T-helper 2 cell treated with Interferon-gamma antibody and Interleukin-4, amounts not matched to agents 100 ng/mL and 5 ng/mL, for 36 hours (primary cell): ENCODE data around the gene CBX3. TPM values are rescaled to one million over a fixed set of nuclear protein-coding genes. Genes with fewer than 3 reads are reported as not detected.

ENCODE experiments used
- intact Hi-C: fragments of 100-400 bp; cut with micrococcal nuclease; formaldehyde crosslinking; loops from one replicate; pipeline ENCODE4 v1.15.1; 2023
- total RNA-seq: library from RNA; stranded (reverse); gene quantifications from 2 replicates; pipeline ENCODE4 v1.2.3, GENCODE V29; 2022

Gene CBX3
- total RNA-seq, 1 donor from 2014 or later: 223 TPM

DNA sequence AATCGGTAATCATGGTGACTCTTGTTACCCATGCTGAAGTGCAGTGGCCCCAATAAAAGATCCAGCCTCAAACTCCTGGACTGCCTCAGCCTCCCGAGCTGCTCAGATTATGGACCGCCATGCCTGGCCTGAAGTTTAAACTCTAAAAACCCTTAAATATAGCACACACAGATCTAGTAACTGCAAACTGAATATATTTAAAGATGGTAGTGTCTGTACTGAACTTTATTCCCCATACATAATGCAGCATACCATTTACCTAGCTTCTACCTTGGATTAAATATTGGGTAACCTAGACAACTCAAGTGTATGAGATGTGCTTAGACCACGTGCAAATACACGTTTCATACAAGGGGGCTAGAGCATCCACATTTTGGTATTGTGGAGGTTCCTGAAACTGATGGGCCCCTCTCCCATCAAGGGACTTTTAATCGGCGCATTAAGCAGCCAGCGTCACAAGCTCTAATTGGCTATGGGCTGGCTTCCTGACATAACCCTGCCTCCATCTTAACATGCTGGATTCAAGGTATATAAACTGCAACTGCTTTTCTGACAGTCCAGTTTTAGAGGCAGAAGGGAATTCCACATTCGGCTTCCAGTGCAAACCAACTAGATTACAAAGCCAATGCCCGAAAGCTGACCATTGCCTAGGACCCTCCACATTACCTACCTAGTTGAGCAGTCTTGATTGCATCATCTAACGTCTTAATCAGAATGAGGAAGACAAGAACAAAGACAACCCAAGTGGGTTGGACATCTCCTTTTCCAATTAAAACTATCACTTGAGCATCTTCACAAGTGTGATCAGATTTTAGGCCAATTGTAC is 14.0 kb upstream of the CBX3 start:
- intact Hi-C loops: loop anchor here (2.0 kb wide), 1 partner anchor 97 kb away; no protein-coding TSS in a partner anchor

DNA sequence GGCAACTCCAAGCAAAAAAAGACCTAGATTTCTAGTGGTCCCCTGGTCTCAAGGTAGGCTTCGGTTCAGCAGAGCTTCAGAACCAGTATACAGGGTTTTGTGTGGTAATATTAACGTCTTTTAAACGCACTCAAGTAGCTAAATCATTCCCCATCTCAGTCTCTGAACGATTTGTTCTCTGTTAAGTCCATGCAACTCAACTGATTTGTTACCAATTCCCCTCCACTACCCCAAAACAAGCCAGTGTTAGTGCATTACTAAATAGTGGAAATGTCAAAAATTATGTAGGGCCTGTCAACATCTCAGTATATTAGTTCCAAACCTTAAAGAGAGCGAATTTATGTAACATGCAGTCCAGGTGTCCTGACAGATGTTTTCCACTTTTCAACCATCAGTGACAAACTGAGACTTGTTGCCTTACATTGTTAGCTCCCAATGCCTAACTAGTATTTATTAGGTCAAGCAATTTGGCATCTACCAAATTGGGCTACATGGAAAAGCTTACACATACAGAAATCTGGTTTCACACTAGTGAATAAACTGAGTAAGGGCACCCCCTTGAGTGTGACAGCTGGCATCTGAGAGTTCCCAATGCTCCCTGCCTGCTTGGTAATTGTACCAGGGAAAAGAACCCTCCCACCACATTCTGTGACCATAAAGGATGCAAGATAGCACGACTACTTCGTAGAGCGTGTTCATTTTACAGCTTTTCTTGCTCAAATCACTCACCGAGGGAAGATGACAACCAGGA is 13.2 kb upstream of the CBX3 start:
- intact Hi-C loops: no loop called here

DNA sequence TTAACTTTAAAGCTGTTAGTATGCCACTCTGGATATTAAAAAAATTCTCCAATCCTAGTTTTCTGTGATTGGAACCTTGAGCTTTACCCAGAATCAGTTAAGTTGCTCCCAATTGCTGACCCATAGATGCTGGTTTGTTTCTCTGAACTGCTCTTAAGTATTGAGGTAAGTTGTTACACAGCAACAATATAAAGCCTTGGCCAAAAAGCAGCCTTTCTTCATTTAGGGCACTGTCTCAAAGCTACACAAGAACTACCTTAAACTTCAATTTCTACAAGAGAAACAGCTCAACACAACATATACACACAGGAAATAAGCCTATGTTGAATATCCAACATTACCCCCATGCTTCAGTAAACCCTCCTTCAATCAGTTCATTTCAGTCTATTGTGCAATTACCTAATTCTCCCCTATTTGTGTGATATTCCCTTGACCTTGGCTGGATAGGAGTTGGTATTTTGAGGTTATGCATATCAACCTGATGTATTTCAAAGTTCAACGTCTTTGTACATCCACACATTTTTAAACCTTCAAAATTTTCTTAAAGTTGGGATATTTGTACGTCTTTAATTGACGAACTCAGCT is 12.5 kb upstream of the CBX3 start:
- intact Hi-C loops: loop anchor here (1.0 kb wide), 1 partner anchor 8 kb away; no protein-coding TSS in a partner anchor

DNA sequence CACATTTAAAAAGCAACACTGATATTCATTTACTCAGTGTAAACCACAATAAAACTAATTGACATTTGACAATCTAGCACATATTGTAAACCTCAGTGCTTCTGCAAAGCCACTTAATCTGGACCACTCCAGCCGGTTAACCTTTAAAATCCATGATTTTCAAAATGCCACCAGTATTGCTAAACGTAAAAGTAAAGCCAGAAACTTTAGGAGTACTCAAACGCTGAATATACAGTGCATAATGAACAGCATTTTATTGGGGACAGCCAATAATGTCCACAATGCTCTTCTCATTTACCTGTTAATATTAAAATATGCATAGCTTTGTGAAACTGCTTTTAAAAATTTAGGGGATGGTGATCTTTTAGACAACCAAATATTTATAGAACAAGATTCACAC is 11.8 kb upstream of the CBX3 start:
- intact Hi-C loops: loop anchor here (1.0 kb wide), 1 partner anchor 8 kb away; no protein-coding TSS in a partner anchor

DNA sequence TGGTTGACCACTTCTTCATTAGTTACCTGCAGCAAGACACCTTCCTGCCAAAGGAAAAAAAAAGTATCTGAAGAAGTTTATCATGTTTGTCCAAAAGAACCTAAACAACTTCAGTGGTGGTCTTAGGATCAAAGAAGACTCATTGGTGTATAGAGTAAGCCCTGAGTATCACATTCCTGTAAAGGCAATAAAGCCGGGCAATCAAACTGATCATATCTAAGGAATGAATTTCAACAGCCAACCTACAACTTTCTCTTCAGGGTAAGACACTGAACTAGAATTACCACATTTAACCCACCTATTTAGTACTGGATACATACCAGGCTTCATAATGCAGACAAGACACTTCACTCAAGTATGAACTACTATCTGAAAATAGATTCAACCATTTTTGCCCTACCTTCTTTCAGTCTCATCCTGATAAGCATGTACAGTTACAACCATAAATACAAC is 11.1 kb upstream of the CBX3 start:
- intact Hi-C loops: no loop called here

DNA sequence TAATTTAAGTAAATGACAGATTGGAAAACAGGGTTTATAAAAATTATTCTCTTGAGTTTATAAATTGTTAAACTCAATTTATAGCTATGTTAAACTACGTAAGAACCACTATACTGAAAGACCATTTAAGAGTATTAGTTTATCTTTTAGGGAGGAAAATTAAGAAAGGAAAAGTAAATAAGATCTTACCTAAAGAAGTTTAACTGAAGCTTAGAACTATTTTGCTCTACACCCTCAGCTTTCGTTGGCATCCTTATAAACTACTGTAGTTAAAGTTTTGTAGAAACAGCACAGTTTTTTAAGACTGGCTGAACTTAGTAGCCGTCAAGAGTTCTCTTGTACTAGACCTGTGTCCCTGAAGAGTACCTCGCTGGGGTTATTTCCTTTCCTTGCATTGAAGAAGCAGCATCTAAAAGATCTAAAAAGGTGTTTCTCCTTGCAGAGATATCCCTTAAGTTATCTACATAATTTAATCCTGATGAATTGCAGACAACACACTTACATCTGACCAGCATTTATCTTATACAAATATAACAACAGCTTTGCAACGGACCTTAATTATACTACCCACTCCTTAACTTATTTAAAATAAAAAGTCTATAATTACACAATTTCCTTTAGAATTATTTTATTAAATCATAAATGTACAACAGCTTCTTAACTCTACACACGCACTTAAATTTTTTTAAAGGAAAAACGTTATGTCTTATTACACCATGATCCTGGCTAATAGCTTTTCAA is 10.1 kb upstream of the CBX3 start:
- intact Hi-C loops: no loop called here

DNA sequence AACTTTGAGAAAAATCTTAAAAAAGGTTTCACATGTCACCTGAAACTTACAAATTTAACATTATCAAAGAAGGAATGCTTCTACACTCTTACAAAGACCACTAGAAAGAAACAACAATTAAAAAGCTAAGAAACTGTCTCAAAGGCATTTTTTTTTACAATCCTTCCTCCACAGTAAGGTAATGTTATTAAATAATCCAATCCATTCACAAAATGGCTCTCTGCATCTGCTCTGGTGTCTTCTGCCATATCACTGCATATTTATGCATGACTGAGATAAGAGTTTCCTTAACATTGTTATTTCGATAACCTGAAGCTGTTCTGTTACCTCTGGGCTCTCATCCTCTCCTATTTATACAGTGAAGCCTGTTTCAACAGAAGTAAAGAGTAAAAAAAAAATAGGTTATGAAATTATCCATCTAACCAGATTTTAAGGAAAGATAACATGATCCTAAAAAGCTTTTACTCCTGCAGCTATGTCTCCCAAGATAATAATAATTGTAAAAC is 9.5 kb upstream of the CBX3 start:
- intact Hi-C loops: no loop called here

DNA sequence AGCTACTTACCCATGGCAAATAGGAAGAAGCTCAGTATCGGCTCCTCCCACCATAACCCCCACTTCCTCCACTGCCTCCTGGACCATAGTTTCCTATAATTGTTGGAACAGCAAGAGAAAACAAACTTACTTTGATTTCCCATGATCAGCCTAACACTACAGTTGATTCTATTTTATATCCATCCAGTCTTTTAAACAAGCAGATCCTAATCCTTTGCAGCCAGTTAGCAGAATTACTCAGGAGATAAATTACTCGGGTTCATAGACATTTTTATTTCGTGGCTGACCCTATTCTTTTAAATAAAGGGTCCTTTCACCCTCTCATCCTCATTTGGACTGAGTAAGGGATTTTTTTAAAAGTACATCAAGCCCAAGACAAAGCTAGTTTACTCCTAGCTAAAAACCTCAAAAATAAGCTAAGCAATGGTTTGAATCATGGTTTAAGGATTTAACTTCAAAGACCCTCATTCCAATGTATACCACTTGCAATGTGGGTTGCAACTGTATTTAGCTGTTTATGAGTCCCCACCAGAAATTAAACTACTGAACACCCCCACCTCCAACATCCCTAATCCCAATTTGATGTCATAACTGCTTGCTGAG is 9.0 kb upstream of the CBX3 start:
- intact Hi-C loops: no loop called here

DNA sequence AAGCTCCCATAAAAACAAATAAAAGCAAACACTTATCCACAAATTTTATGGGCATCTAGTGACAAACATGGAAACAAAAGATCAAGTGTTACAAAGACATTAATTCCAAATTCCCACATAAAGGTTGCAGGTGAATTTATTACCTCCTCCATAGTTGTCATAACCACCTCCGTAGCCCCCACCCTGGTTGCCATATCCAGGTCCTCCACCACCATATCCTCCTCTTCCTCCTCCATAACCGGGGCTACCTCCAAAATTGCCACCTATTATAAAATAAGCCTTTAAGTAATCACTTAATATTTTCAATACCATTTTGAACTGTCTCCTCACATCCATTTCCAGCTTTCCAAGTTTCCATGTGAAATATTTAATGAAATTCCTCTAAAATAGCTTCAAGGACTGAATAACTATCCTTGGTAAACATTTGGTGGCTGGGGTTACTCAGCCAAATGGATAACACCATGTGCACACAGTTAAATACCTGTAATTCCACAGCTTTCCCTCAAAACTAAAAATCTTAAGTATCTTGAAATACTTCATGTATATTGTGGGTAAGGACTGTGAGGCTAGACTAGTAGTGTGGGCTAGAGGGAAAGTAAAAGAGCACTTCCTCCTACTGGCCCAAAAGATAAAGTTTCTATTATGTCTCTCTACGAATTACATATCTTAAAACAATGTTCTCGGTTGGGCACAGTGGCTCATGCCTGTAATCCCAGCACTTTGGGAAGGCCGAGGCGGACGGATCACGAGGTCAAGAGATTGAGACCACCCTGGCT is 7.9 kb upstream of the CBX3 start:
- intact Hi-C loops: no loop called here

DNA sequence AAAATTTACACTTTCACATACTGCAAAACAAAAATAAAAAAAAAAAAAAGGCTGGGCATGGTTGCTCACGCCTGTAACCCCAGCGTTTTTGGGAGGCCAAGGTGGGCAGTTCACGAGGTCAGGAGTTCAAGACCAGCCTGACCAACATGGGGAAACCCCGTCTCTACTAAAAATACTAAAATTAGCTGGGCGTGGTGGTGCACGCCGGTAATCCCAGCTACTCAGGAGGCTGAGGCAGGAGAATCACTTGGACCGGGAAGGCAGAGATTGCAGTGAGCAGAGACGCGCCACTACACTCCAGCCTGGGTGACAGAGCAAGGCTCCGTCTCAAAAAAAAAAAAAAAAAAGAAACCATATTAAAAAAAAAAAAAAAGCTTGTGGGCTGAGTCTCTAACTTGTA is 6.8 kb upstream of the CBX3 start:
- intact Hi-C loops: loop anchor here (5.0 kb wide), 1 partner anchor 302 kb away; no protein-coding TSS in a partner anchor

DNA sequence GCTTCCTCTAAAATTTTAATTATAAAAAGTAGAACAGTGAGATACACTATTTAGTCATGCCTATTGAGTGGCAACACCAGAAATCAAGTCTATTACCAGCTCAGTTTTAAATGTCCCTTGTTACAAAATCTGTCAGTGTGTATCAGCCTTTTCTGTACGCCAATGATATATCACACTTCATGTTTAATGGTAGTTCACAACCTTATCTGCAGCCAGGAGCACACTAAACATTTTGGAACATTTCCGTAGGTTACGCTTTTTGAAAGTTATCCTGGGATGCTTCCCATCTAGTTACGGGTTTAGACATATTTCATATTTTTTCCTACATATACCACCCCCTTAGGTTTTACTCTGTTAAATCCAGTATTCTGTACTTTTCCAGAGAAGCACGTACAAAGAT is 6.4 kb upstream of the CBX3 start:
- intact Hi-C loops: loop anchor here (5.0 kb wide), 1 partner anchor 303 kb away; no protein-coding TSS in a partner anchor

DNA sequence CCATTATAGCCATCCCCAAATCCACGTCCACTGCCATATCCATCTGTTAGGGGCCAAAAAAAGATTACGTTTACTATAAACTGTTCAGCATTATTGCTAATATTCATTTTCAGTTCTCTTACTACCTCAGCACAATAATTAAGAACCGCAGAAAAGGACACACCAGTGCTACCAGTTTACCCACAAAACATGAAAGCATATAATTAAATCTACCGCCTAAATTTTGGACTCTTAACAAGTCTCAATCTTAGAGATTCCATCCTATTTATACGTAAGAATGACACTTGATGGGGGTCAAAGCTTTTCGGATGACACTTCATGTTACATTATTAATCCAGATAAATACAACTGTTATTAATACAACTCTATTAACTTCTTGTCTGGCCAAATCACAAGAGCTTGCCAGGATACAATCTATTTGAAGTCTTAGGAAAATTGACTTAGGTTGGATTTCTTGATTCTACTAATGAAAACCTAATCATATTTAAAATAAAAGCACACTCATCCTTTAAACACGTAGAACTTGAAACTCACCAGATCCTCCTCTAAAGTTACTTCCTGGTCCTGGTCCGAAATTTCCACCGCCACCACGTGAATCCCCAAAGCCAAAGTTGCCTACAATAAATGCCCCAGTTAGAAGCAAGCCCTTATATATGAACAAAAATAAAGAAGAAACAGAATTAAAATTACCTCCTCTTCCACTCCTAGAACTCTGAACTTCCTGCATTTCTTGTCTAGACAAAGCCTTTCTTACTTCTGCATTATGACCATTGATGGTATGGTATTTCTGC is 5.5 kb upstream of the CBX3 start:
- intact Hi-C loops: loop anchor here (5.0 kb wide), 1 partner anchor 304 kb away; no protein-coding TSS in a partner anchor

DNA sequence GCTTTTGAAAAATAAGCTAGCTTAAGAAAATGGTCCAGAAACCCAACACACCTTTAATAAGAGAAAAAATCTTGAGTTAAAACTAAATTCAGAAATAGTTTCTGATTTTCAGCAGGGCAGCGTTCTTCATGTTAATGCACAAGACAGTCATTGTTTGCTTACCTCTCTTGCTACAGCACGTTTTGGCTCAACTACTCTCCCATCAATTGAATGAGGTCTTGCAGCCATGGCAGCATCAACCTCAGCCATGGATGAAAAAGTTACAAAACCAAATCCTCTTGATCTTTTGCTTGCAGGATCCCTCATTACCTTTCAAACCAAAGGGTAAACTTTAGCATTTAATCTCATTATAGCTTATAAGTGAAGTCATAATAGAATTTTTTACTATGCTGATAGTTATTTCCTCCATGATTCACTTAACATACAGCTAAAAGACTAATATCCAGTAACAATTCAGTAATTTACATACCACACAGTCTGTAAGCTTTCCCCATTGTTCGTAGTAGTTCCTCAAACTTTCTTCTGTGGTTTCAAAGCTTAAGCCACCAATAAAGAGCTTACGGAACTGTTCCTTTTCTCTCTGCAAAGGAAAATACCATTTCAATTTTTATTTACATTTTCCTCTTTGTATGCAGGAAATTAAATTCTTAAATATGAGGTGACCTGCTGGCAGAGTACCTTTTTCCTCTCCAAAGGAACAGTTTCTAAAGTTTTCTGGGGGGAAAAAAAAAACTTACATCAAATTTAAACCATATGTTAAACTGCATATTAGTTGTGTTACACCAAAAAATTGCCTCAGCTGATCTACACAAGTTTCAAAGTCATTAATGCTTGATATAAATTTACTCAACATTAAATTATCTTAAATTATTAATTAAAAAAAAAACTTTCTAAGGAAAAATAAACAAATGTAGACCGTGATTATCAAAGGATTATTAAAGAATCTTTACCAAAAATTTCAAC is 4.1 kb upstream of the CBX3 start:
- intact Hi-C loops: loop anchor here (1.0 to 5.0 kb wide), 4 partner anchors 8 to 305 kb away; no protein-coding TSS in a partner anchor

DNA sequence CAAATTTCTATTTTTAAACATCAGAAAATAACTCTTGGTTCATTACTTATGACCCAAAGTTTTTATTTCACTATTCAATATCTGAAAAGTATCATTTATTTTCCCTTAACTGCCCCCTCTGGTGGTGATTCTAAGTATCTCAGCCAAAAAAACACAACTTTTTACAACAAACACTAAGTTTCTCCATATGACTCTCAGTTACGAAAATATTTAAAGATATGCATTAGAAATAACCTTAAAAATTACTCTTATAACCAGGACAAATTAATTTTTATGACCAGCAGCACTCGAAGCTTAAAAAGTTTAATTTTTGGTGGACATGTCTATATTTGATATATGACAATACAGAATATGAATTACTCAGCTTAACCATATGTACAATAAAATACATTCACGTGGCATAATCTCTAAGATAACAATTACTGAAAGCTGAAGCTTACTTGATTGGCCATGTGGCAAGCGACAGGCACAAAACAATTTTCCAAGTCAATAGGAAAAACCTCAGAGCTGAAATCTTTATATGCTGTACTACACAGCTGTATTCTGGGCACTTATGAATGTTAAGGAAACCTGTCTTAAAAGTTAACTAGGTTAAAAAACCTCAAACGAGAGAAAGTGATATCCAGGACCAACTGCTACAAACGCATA is 3.3 kb upstream of the CBX3 start:
- intact Hi-C loops: loop anchor here (1.0 to 5.0 kb wide), 3 partner anchors 107 to 306 kb away; no protein-coding TSS in a partner anchor

DNA sequence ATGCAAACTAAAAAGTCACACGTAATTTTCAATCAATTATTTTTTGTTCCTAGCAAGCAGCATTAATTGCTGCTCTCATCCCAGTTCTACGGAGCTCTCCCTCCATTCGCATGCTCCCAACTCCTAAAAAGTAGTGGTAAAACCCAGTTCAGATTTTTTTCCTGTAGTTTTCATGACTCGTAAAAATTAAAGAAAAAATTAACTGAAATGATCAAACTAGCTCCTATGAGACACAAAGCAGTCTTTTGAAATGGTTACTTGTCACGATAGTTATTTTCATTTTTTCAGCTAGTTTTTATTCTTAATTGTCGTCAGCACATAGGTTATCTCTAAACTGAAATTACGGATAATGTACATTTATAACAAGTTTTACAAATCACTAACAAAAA is 2.8 kb upstream of the CBX3 start:
- intact Hi-C loops: loop anchor here (1.0 to 5.0 kb wide), 3 partner anchors 107 to 306 kb away; no protein-coding TSS in a partner anchor

DNA sequence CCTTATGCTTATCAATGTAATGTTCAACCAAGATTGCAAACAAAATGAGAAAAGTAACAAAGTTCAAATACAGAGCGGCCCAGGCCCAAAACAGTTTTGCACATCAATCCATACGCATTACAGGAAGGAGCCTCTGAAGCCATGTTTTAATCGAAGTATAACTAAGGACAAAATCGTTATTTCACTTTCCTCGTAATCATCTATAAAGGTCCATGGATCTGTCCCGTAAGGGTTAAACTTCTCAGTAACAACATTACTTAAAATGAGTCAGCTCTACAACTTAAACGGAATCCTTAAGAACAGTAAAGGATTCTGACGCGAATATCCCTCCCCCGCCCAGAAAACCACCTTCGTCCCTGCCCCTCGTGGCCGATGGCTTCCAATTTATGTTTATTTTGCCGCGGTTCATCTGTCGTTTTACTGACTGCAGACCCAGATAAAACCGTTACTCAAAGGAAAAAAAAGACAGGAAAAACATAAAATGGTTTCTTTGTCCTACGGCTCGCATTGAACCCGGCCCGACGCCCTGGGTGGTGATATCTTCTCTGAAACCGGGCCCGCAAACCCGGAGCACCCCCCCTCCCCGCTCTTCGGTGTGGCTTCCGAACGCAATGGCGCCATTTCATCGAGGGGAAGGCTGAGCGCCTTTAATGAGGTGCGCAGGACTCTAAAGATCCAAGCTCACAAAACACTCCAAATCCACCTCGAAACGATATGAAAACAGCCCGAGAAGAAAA is 2.1 kb upstream of the CBX3 start:
- intact Hi-C loops: loop anchor here (1.0 to 10.0 kb wide), 8 partner anchors 47 to 1541 kb away; partner anchors contain the start of genes CYCS, HIBADH, NFE2L3 and TAX1BP1
